Measurements from ENCODE around the gene GPS1. TPM values are rescaled to one million over a fixed set of nuclear protein-coding genes. Genes with fewer than 3 reads are reported as not detected.
A peak's percentile ranks its signal among the peaks of the same experiment; 100 is the strongest.

The GPS1 gene
- total RNA-seq, 1 donor from 2014 or later = 71.5 TPM

GRCh38 chr17:82100502-82101298 lies 49.0 kb downstream of the GPS1 start:
- intact Hi-C loops (cut with DNase I) = no loop called here
- Histone ChIP-seq H3K4me1 (peaks cover 68% of the 10 kb centered on the region), H3K27me3 (ENCODE audit: low read depth) (no peaks in the 10 kb centered on the region), H3K36me3 (peaks cover 7% of the 10 kb centered on the region), H3K9me3 (no peaks in the 10 kb centered on the region), H3K4me3 (no peak overlapping the region), H3K27ac (peak overlapping the region; percentile 6)
- DNase-seq (no peak), ATAC-seq (no peak)
- TF ChIP-seq CTCF (IDR thresholded peaks at IDR 0.05) = no peak

DNA sequence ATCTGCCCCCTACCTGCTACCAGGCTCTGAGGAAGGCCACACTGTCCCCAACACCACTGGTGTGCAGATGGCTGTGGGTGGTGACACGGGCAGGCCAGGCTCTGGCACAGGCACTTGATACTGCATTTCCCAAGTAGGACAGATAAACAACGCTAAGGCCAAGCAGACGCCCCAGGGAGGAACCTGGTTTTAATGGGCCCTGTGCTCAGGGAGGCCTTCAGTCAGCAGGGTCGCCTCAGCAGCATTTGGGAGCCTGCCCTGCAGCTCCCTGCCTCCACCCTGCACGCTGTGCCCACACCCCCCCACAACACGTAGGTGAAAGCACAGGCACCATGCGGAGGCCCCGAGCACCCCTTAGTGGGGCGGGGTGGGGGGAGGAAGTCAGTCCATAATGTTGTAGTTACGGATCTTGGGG lies 49.6 kb downstream of the GPS1 start:
- Histone ChIP-seq H3K9me3 (no peaks in the 10 kb centered on the region), H3K36me3 (peaks cover 1% of the 10 kb centered on the region), H3K27ac (peak overlapping the region; percentile 6), H3K4me1 (peaks cover 68% of the 10 kb centered on the region), H3K27me3 (ENCODE audit: low read depth) (no peaks in the 10 kb centered on the region), H3K4me3 (no peak overlapping the region)
- no peak for ATAC-seq
- intact Hi-C loops (cut with DNase I) = no loop called here
- no peak for TF ChIP-seq CTCF (IDR thresholded peaks at IDR 0.05)
- DNase-seq = no peak

DNA sequence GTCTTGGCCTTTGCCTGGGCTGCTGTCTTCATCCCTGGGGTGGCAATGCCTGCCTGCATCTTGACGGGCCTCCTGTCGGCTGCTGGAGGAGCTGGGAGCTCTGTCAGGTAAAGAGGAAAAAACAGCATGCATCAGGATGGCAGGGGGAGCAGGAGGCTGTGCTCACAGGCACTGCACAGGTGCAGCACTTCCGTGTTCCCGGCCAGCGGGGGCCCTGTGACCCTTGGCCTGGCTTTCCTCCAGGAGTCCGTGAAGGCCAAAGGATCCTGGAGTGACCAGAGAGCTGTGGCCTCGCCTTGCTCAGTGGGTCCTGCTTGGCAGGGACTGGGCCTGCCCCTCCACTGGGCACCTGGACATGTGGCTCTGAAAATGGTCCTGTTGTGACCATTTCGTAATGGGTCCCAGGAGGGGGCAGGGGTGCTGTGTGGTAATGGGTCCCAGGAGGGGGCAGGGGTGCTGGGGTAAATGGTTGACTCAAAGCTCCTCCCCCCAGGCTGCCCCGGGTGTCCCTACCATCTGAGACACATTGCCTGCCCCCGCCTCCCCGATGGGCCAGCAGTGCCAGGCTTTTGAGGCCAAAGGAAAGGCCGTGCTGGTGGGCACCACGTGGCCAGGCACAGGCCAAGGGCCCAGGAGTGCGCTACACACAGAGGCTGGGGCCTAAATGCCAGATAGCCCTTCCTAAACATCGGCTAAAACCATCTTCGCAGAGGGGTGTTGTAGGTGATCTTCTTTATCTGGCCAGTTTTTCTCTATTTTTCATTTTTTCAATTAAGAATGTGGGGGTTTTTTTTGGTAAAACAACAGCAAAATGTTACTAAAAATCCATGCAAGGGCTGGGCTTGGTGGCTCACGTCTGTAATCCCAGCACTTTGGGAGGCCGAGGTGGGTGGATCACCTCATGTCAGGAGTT lies 50.3 kb downstream of the GPS1 start:
- ATAC-seq (no peak), DNase-seq (no peak)
- Histone ChIP-seq H3K9me3 (no peaks in the 10 kb centered on the region), H3K36me3 (no peaks in the 10 kb centered on the region), H3K4me1 (peaks cover 68% of the 10 kb centered on the region), H3K4me3 (no peak overlapping the region), H3K27me3 (ENCODE audit: low read depth) (no peaks in the 10 kb centered on the region), H3K27ac (peak overlapping the region; percentile 36)
- TF ChIP-seq CTCF (IDR thresholded peaks at IDR 0.05) = no peak
- intact Hi-C loops (cut with DNase I) = no loop called here

DNA sequence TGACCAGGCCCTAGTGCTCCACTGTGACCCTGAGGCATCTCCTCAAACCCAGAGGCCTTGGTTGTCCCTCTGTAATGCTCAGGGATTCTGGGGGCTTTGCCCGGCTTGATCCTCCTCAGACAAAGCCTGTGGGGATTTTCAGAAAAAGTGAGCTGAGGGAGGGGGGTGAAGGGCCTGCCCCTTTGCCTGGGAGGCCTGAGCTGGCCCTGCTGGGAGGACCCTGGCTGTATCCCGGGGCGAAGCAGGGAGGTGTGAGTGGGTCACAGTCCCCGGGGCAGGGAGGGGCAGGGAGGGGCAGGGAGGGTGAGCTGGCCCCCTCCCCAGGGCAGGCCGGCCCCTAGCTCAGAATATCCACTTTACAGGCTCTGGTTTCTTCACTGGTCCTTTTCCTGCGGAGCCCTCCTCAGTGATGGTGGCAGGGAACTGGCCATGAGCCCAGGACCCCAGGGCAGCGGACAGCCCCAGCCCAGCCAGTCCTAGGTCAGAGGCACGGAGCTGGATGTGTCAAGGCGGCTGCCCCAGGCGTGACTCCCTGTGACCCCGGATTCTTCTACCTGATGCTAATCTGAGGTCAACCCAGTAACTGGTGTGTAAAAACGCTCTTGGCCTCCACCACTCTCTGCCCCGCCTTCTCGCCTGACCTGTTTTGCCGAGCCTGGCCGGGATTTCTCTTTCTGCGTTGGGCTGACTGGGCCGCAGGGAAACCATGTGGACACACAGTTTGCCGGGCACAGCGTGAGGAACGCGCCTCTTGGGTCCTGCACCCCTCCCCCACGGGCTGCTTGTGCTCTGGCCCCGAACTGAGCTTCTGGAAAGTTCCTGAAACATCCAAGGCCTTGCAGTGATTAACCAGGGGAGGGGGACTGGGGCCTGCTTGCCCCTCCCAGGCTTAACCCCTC lies 52.1 kb downstream of the GPS1 start:
- ATAC-seq = peak; percentile 42 to 49

More for the DNA sequence above, 52.1 kb downstream of the GPS1 start:
- Histone ChIP-seq H3K4me1 (peaks cover 79% of the 10 kb centered on the region), H3K9me3 (no peaks in the 10 kb centered on the region), H3K27ac (peak overlapping the region; percentile 91), H3K36me3 (no peaks in the 10 kb centered on the region), H3K4me3 (no peak overlapping the region), H3K27me3 (ENCODE audit: low read depth) (no peaks in the 10 kb centered on the region)
- DNase-seq = peak; percentile 86
- TF ChIP-seq CTCF (IDR thresholded peaks at IDR 0.05) = no peak
- intact Hi-C loops (cut with DNase I) = no loop called here

Measured in lower lobe of right lung (tissue), 2 donors.